GM10248 (cell line): Measurements from ENCODE around the gene ADIRF.
"Not testable (repeated sequence)": the region's sequence is repeated elsewhere in the genome, so short reads cannot be mapped to it uniquely, and the experiment has no call there.

Experiments
- CTCF ChIA-PET: fragments of 300-600 bp; sonication (Branson Sonifier 250); formaldehyde crosslinking; extraction: SDS; loops from one replicate; lab custom pipeline; 2021; ENCODE audit warnings: antibody characterized with exemption; lab: Yijun Ruan, JAX
- POLR2A ChIA-PET: fragments of 350-650 bp; sonication (Branson Sonifier 250); formaldehyde crosslinking; extraction: SDS; loops from one replicate; lab custom pipeline; 2020; ENCODE audit warnings: antibody characterized with exemption; lab: Yijun Ruan, JAX
- DNase-seq: peaks from one replicate; pipeline ENCODE4 v3.0.0; 2012; ENCODE audit errors: extremely low spot score
- CTCF ChIP-seq: IDR thresholded peaks from 2 replicates; pipeline ENCODE4 v1.5.1; 2012; ENCODE audit warnings: mild to moderate bottlenecking, low read depth; ENCODE audit errors: extremely low read depth, missing control alignments, control extremely low read depth

The ADIRF gene

DNA sequence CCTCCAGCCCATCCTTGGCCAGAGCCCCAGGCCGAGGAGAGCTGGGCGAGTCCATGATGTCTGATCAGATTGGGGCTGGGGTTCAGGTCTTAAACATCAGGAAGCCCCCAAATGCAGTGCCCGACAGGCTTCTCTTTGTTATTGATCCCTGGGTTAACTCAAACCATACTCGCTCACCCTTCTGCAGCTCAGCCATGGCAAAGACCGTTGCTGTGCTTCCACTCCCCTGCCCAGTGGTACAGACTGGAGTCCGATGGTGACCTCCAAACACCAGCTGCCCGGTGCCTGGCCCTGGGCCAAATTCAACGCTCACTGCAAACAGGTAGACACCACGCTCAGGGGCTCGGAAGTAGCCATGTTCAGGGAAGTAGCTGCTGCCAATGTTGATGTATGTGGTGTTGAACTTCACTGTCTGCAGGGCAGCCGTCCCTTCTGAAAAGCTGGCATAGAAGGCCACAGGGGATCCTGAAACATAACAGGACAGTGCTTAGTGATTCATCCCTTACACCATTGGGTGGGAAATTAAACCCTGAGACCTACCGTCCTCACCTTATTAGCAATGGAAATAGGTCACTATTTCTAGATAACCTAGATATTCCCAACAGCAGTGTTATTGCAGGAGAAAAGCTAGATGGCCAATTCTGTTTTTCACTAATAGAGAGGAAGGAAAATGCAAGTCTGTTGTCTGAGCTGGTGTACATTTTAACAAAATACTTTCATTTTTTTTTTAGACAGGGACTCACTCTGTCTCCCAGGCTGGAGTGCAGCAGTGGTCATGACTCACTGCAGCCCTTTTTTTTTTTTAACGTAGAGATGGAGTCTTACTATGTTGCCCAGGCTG, 31.4 kb upstream of the ADIRF start:
- ChIA-PET POLR2A (no interaction called here), CTCF (interaction anchor here (1.0 to 12.8 kb wide), 8 partner anchors 8 to 249 kb away, joined by 3 to 238 read pairs (median 7); partner anchors contain the start of genes ADIRF, MMRN2 and SNCG)
- DNase-seq: no peak
- TF ChIP-seq CTCF: no peak

- DNase-seq: no peak
- ChIA-PET POLR2A (no interaction called here), CTCF (interaction anchor here (1.0 to 12.8 kb wide), 11 partner anchors 8 to 250 kb away, joined by 3 to 238 read pairs (median 4); partner anchors contain the start of genes ADIRF, MMRN2 and SNCG)
- TF ChIP-seq CTCF: no peak
Observed at GRCh38 chr10:86937502-86938154, 30.7 kb upstream of the ADIRF start.

DNA sequence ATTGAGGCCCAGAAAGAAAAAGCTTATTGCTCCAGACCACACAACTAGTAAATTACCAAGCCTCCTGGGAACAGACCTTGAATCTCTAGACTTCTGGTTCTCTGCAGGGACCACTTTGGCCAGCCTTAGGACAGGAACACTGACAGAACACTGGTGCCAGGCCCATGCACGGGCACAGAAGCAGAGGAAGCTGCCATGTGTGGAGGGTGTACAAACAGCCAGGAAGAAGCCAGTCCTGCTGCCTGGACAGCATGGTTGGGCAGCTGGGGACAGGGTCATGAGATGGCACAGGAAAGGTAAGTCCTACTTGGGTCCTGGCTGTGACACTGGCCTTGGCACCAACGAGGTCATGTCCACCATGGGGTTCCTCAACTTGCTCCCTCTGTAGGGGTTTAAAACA, 30.0 kb upstream of the ADIRF start:
- POLR2A ChIA-PET: no interaction called here
- CTCF ChIA-PET: interaction anchor here (0.7 to 12.8 kb wide), 19 partner anchors 10 to 250 kb away, joined by 3 to 238 read pairs (median 4); partner anchors contain the start of genes ADIRF, MMRN2 and SNCG
- DNase-seq: no peak
- TF ChIP-seq CTCF: no peak

DNA sequence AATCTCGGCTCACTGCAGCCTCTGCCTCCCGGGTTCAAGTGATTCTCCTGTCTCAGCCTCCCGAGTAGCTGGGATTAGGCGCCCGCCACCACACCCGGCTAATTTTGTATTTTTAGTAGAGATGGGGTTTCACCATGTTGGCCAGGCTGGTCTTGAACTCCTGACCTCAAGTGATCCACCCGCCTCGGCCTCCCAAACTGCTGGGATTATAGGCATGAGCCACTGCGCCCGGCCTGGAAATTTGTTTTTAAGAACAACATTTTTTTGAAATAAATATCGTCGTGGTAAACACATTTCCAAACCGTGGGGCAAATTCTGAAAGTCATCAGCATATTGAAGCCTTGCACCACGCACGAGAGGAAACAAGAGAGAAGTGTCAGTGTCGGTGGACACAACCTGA, 28.2 kb upstream of the ADIRF start:
- DNase-seq, POLR2A ChIA-PET: not testable (repeated sequence)
- CTCF ChIA-PET: interaction anchor here (0.6 to 12.8 kb wide), 17 partner anchors 10 to 593 kb away, joined by 3 to 238 read pairs (median 3); partner anchors contain the start of genes ADIRF, MINPP1, MMRN2 and SNCG

- POLR2A ChIA-PET: no interaction called here
- CTCF ChIA-PET: interaction anchor here (0.9 to 12.8 kb wide), 8 partner anchors 12 to 592 kb away, joined by 3 to 238 read pairs (median 4); partner anchors contain the start of genes ADIRF, MINPP1, MMRN2 and SNCG
- DNase-seq: no peak
- no peak for TF ChIP-seq CTCF
Observed at GRCh38 chr10:86940677-86941076, 27.6 kb upstream of the ADIRF start.

DNA sequence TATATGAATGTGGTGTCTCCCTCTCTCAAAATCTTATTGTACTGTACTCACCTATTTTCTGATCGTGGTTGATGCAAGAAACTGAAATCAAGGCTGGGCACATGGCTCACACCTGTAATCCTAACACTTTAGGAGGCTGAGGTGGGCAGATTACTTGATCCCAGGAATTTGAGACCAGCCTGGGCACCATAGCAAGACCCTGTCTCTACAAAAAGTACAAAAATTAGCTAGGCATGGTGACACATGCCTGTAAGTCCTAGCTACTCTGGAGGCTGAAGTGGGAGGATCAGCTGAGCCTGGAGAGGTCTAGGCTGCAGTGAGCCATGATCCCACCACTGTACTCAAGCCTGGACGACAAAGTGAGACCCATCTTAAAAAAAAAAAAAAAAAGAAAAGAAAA, 26.9 kb upstream of the ADIRF start:
- TF ChIP-seq CTCF: no peak
- POLR2A ChIA-PET: no interaction called here
- CTCF ChIA-PET: interaction anchor here (1.1 to 12.8 kb wide), 6 partner anchors 9 to 253 kb away, joined by 3 to 238 read pairs (median 4); partner anchors contain the start of genes ADIRF, MMRN2 and SNCG
- no peak for DNase-seq
